Mesothelial cell of epicardium (in vitro differentiated cells): ENCODE results near the gene MARCHF10. TPM values are rescaled to one million over a fixed set of nuclear protein-coding genes. Genes with fewer than 3 reads are reported as not detected.

Experiments used
- DNase-seq, 2 experiments: peaks; one replicate each; pipeline ENCODE4 v3.0.0; 2021; ENCODE audit warnings: low spot score in 2 of 2; ENCODE audit not compliant: unreplicated experiment in 2 of 2
- H3K27ac Mint-ChIP-seq: 2 replicates; pipeline ENCODE4 v1.8.0; 2021; ENCODE audit warnings: mixed read lengths
- H3K27me3 Mint-ChIP-seq: 2 replicates; pipeline ENCODE4 v1.8.0; 2021; ENCODE audit warnings: low read depth, mixed read lengths
- H3K36me3 Mint-ChIP-seq: 2 replicates; pipeline ENCODE4 v1.8.0; 2021; ENCODE audit warnings: mixed read lengths
- H3K4me1 Mint-ChIP-seq: 2 replicates; pipeline ENCODE4 v1.8.0; 2021; ENCODE audit warnings: mixed read lengths
- H3K4me3 Mint-ChIP-seq: 2 replicates; pipeline ENCODE4 v1.8.0; 2021; ENCODE audit warnings: mild to moderate bottlenecking, moderate library complexity, mixed read lengths
- H3K9me3 Mint-ChIP-seq: 2 replicates; pipeline ENCODE4 v1.8.0; 2021; ENCODE audit warnings: mixed read lengths
- total RNA-seq: library from RNA; stranded (reverse); gene quantifications from 3 replicates; pipeline ENCODE4 v1.2.1, GENCODE V29; 2021
- TF ChIP-seq, protein P1 (sequence below): fragments of 200-600 bp; sonication (generic); IDR thresholded peaks from one replicate; pipeline ENCODE4 v1.5.0; 2021; ENCODE audit warnings: antibody characterized with exemption; ENCODE audit not compliant: unreplicated experiment

The MARCHF10 gene
- total RNA-seq, 1 donor from 2014 or later: 1.1 TPM

DNA sequence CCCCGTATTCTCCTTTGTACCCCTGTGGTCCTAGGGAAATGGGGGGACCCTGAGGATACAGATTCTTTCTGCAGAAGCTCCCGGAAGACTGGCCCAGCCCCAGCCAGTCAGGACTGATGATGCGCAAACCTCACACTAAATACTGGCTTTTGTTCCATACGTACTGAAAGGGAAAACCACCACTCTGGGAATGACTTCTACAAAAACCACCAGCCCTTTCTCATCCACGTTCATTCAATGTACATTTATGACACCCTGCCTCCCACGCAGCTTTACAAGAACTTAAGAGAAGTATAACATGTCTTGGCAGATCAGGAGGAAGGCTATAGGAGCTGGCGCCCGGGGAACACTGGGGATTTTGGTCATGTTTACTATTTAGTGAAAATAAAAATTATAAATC lies 70.6 kb downstream of the MARCHF10 start:
- TF ChIP-seq, protein P1, sequence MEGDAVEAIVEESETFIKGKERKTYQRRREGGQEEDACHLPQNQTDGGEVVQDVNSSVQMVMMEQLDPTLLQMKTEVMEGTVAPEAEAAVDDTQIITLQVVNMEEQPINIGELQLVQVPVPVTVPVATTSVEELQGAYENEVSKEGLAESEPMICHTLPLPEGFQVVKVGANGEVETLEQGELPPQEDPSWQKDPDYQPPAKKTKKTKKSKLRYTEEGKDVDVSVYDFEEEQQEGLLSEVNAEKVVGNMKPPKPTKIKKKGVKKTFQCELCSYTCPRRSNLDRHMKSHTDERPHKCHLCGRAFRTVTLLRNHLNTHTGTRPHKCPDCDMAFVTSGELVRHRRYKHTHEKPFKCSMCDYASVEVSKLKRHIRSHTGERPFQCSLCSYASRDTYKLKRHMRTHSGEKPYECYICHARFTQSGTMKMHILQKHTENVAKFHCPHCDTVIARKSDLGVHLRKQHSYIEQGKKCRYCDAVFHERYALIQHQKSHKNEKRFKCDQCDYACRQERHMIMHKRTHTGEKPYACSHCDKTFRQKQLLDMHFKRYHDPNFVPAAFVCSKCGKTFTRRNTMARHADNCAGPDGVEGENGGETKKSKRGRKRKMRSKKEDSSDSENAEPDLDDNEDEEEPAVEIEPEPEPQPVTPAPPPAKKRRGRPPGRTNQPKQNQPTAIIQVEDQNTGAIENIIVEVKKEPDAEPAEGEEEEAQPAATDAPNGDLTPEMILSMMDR: no peak
- H3K27me3 Mint-ChIP-seq: peaks cover 13% of the 10 kb centered on the region
- no peaks in the 10 kb centered on the region for H3K36me3 Mint-ChIP-seq
- H3K27ac Mint-ChIP-seq: no peak overlapping the region
- DNase-seq: no peak
- H3K9me3 Mint-ChIP-seq: no peaks in the 10 kb centered on the region
- peaks cover 6% of the 10 kb centered on the region for H3K4me1 Mint-ChIP-seq
- no peak overlapping the region for H3K4me3 Mint-ChIP-seq

DNA sequence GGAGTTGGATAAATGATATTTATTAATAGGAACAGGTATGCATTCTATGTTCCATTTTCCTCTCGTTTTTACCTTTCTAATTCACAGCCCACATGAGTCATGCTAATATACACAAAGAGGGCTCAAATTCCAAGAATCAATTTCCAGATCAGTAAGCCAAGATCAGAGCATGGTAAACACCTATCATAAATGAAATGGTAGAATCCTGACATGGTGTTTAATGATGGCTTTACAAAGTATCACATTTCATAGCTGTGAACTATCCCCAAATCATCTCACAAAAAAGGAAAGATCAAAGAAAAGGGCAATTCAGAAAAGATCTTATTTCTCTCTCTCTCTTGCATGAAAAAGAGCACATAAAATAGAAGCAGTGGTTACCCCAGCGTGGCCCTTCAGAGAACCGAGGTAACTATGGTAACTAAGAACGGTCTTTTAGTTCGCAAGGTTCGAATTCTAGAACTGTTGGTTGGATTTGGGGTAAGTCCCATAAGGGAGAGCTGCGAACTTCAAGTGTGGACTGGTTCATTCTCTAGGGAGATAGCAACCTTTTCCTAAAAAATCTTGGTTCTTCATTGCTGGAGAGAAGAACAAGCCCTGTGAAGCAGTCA lies 73.0 kb downstream of the MARCHF10 start:
- Mint-ChIP-seq H3K27ac (no peak overlapping the region), H3K4me3 (no peak overlapping the region), H3K36me3 (no peaks in the 10 kb centered on the region), H3K27me3 (peaks cover 7% of the 10 kb centered on the region), H3K9me3 (no peaks in the 10 kb centered on the region), H3K4me1 (peaks cover 15% of the 10 kb centered on the region)
- TF ChIP-seq, protein P1: no peak
- no peak for DNase-seq

DNA sequence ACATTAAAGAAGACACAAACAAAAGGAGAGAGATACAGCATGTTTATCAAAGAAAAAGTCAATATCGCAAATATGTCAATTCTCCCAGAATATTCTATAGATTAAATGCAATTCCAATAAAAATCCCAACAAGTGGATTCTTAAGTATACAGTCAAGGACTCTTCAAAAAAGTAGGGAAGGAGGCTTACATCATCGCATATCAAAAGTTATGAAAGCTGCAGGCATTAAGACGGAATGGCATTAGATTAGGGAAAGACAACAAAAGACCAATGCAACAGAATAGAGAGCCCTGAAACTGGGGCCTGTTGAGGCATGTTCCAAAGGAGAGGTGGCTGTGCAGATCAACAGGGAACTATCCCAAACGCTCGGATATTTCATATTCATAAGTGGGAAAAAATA lies 76.0 kb downstream of the MARCHF10 start:
- peaks cover 5% of the 10 kb centered on the region for H3K27me3 Mint-ChIP-seq
- no peak for DNase-seq
- H3K4me1 Mint-ChIP-seq: peaks cover 17% of the 10 kb centered on the region
- H3K9me3 Mint-ChIP-seq: no peaks in the 10 kb centered on the region
- no peaks in the 10 kb centered on the region for H3K36me3 Mint-ChIP-seq
- TF ChIP-seq, protein P1: no peak
- H3K4me3 Mint-ChIP-seq: no peak overlapping the region
- H3K27ac Mint-ChIP-seq: no peak overlapping the region

DNA sequence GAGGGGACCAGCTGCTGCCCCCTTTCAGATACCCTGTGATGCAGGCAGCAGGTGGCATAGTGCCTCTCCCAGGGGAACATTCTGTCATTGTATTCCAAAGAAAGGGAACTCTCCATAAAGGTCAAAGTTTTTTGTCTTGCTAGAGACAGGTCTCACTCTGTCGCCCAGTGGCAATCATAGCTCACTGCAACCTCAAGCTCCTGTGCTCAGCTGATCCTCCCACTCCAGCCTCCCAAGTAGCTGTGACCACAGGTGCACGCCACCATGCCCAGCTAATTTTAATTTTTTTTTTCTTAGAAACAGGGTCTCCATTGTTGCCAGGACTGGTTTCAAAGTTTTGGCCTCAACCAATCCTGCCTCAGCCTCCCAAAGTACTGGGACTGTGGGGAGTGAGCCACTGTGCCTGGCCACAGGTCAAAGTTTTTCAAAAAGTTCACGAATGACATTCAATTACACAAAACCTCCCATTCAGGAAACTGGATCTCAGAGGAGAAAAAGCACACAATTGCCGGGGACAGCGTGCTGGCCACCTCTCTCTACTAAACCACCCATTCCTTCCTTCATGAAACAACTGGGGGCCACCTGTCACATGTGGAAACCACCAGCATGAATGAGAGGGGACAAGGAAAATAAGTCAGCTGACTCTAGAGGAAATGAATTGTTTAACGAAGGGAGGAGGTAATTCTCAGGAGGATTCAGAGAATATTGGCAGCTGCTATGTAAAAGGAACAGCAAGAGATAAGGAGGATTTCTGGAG lies 80.0 kb downstream of the MARCHF10 start:
- no peak overlapping the region for H3K4me3 Mint-ChIP-seq
- no peak for DNase-seq
- TF ChIP-seq, protein P1: no peak
- H3K9me3 Mint-ChIP-seq: no peaks in the 10 kb centered on the region
- no peaks in the 10 kb centered on the region for H3K27me3 Mint-ChIP-seq
- peaks cover 42% of the 10 kb centered on the region for H3K4me1 Mint-ChIP-seq
- H3K36me3 Mint-ChIP-seq: no peaks in the 10 kb centered on the region
- no peak overlapping the region for H3K27ac Mint-ChIP-seq

DNA sequence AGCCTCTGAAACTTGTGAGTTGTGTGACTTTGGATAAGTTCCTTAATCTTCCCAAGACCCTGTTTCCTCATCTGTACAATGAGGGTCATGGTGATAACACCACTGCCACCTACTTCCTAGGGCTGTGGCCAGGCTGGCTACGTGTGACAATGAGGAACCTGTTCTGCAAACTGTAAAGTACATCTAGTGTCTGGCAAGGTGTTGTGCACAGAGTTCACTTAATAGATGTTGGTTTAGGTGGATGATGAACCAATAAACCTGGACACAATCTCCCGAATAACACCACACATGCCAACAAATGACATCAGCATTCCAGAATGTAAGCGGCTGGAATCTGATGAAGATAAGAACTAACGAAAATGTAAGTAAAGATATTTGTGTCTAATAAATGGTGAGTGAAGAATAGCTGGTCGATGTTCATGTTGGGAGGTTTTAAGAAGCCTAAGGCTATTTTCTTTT lies 82.3 kb downstream of the MARCHF10 start:
- Mint-ChIP-seq H3K27me3 (no peaks in the 10 kb centered on the region), H3K9me3 (no peaks in the 10 kb centered on the region), H3K4me3 (no peak overlapping the region), H3K4me1 (peaks cover 42% of the 10 kb centered on the region), H3K36me3 (no peaks in the 10 kb centered on the region), H3K27ac (peak overlapping the region; percentile 86)
- TF ChIP-seq, protein P1: no peak
- no peak for DNase-seq
